Neural cell (in vitro differentiated cells): Measurements from ENCODE around the gene GPHB5. TPM values are rescaled to one million over a fixed set of nuclear protein-coding genes. Genes with fewer than 3 reads are reported as not detected.

Experiments used
- H2AFZ ChIP-seq: fragments of 200-600, 300-800 bp; sonication (generic), shearing (Covaris generic); 2 replicates; pipeline ENCODE4 v1.6.0; 2014; ENCODE audit warnings: low read depth, mild to moderate bottlenecking, antibody characterized with exemption, low read length, moderate library complexity
- H3F3A ChIP-seq: fragments of 200-600 bp; shearing (Covaris generic); 2 replicates; pipeline ENCODE4 v1.6.1; 2016; ENCODE audit warnings: mild to moderate bottlenecking, moderate library complexity, mixed read lengths, antibody characterized with exemption, low read length; ENCODE audit not compliant: insufficient read depth, poor library complexity, severe bottlenecking
- H3K27ac ChIP-seq: fragments of 200-600, 300-800 bp; sonication (generic), shearing (Covaris generic); 2 replicates; pipeline ENCODE4 v1.5.1; 2014; ENCODE audit warnings: mild to moderate bottlenecking, low read length, moderate library complexity
- H3K27me3 ChIP-seq: fragments of 300-800, 200-600 bp; sonication (generic), shearing (Covaris generic); 2 replicates; pipeline ENCODE4 v1.6.0; 2014; ENCODE audit warnings: mild to moderate bottlenecking, low read depth, low read length, moderate library complexity; ENCODE audit not compliant: insufficient read depth
- H3K36me3 ChIP-seq: fragments of 300-800, 200-600 bp; sonication (generic), shearing (Covaris generic); 2 replicates; pipeline ENCODE4 v1.5.1; 2014; ENCODE audit warnings: mild to moderate bottlenecking, antibody characterized with exemption, low read length, moderate library complexity; ENCODE audit not compliant: insufficient read depth
- H3K4me2 ChIP-seq: fragments of 300-800, 200-600 bp; sonication (generic), shearing (Covaris generic); 2 replicates; pipeline ENCODE4 v1.6.0; 2014; ENCODE audit warnings: mild to moderate bottlenecking, low read length
- H3K4me3 ChIP-seq: fragments of 300-800, 200-600 bp; sonication (generic), shearing (Covaris generic); 2 replicates; pipeline ENCODE4 v1.5.1; 2014; ENCODE audit warnings: mild to moderate bottlenecking, low read length, moderate library complexity
- H3K79me2 ChIP-seq: fragments of 200-600 bp; shearing (Covaris generic); replicated peaks from 2 replicates; pipeline ENCODE4 v1.6.0; 2014; ENCODE audit warnings: mild to moderate bottlenecking, low read length, moderate library complexity; ENCODE audit not compliant: insufficient read depth
- H3K9ac ChIP-seq: fragments of 300-800, 200-600 bp; sonication (generic), shearing (Covaris generic); 2 replicates; pipeline ENCODE4 v1.6.1; 2016; ENCODE audit warnings: mild to moderate bottlenecking, low read length, mixed read lengths
- H3K9me2 ChIP-seq: fragments of 200-600 bp; shearing (Covaris generic); 2 replicates; pipeline ENCODE4 v1.6.1; 2016; ENCODE audit warnings: mild to moderate bottlenecking, low read length, mixed read lengths; ENCODE audit not compliant: insufficient read depth
- H3K9me3 ChIP-seq: fragments of 200-600, 300-800 bp; sonication (generic), shearing (Covaris generic); 2 replicates; pipeline ENCODE4 v1.6.1; 2016; ENCODE audit warnings: mild to moderate bottlenecking, mixed run types, low read length, moderate library complexity, mixed read lengths
- H4K20me1 ChIP-seq: fragments of 200-600 bp; shearing (Covaris generic); 2 replicates; pipeline ENCODE4 v1.6.1; 2016; ENCODE audit warnings: mild to moderate bottlenecking, mixed run types; ENCODE audit not compliant: insufficient read depth
- EP300 ChIP-seq: fragments of 450-650 bp; conservative IDR thresholded peaks from 2 replicates; pipeline ENCODE4 v1.6.1; 2014; ENCODE audit warnings: antibody characterized with exemption, mild to moderate bottlenecking, moderate library complexity; ENCODE audit not compliant: poor library complexity, severe bottlenecking
- EZH2 ChIP-seq: fragments of 200-600, 300-800 bp; shearing (Covaris generic), sonication (generic); IDR thresholded peaks from 2 replicates; pipeline ENCODE4 v1.6.1; 2014; ENCODE audit warnings: antibody characterized with exemption, low read length, borderline replicate concordance, mild to moderate bottlenecking; ENCODE audit not compliant: insufficient read depth, poor library complexity, severe bottlenecking
- MXI1 ChIP-seq: fragments of 450-650 bp; conservative IDR thresholded peaks from 2 replicates; pipeline ENCODE4 v1.6.1; 2014; ENCODE audit warnings: antibody characterized with exemption, mild to moderate bottlenecking; ENCODE audit not compliant: poor library complexity, severe bottlenecking
- POLR2AphosphoS5 ChIP-seq: IDR thresholded peaks from 2 replicates; pipeline ENCODE4 v1.6.1; 2012
- RAD21 ChIP-seq: fragments of 450-650 bp; conservative IDR thresholded peaks from 2 replicates; pipeline ENCODE4 v1.6.1; 2014; ENCODE audit warnings: antibody characterized with exemption, mild to moderate bottlenecking, moderate library complexity
- SMC3 ChIP-seq: fragments of 450-650 bp; conservative IDR thresholded peaks from 2 replicates; pipeline ENCODE4 v1.6.1; 2014; ENCODE audit warnings: antibody characterized with exemption, mild to moderate bottlenecking, moderate library complexity; ENCODE audit not compliant: poor library complexity
- TAF1 ChIP-seq: IDR thresholded peaks from 2 replicates; pipeline ENCODE4 v1.6.1; 2012; ENCODE audit warnings: low read depth
- polyA plus RNA-seq: library from polyadenylated mRNA; depleted of rRNA; stranded (reverse); fragments of >200 nt; gene quantifications from 2 replicates; pipeline ENCODE4 v1.2.3, GENCODE V29; 2014
- TF ChIP-seq, protein P1 (sequence below): fragments of 450-650 bp; IDR thresholded peaks from 2 replicates; pipeline ENCODE4 v1.5.1; 2014; ENCODE audit warnings: antibody characterized with exemption, mild to moderate bottlenecking, moderate library complexity; ENCODE audit not compliant: poor library complexity, severe bottlenecking
- TF ChIP-seq, protein P2 (sequence below): IDR thresholded peaks from 2 replicates; pipeline ENCODE4 v1.6.1; 2012; ENCODE audit warnings: borderline replicate concordance

GPHB5 gene
- polyA plus RNA-seq, 1 donor from 2014 or later, result not detected

DNA sequence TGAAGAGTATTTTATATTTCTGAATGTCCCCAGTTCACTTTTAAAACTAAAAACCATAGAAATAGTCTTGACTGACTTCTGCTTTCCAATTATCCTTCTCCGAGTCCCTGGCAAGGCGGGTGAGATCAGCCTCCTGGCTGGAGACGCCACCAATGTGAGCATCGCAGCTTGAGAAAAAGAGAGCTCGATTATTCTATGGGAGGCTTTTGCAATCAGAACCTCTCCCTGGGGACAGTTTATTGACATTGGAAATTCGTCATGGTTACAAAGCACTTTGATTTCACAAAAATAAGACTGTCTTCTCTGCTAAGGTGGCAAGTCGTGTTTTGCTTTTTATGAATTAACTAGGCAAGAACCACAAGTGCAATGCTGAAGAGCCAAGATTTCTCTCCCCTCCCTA is 23.6 kb upstream of the GPHB5 start:
- TF ChIP-seq POLR2AphosphoS5 (no peak), RAD21 (no peak), MXI1 (no peak), SMC3 (no peak), EZH2 (no peak), EP300 (no peak), TAF1 (no peak)
- TF ChIP-seq, protein P1, sequence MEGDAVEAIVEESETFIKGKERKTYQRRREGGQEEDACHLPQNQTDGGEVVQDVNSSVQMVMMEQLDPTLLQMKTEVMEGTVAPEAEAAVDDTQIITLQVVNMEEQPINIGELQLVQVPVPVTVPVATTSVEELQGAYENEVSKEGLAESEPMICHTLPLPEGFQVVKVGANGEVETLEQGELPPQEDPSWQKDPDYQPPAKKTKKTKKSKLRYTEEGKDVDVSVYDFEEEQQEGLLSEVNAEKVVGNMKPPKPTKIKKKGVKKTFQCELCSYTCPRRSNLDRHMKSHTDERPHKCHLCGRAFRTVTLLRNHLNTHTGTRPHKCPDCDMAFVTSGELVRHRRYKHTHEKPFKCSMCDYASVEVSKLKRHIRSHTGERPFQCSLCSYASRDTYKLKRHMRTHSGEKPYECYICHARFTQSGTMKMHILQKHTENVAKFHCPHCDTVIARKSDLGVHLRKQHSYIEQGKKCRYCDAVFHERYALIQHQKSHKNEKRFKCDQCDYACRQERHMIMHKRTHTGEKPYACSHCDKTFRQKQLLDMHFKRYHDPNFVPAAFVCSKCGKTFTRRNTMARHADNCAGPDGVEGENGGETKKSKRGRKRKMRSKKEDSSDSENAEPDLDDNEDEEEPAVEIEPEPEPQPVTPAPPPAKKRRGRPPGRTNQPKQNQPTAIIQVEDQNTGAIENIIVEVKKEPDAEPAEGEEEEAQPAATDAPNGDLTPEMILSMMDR, result no peak
- TF ChIP-seq, protein P2, sequence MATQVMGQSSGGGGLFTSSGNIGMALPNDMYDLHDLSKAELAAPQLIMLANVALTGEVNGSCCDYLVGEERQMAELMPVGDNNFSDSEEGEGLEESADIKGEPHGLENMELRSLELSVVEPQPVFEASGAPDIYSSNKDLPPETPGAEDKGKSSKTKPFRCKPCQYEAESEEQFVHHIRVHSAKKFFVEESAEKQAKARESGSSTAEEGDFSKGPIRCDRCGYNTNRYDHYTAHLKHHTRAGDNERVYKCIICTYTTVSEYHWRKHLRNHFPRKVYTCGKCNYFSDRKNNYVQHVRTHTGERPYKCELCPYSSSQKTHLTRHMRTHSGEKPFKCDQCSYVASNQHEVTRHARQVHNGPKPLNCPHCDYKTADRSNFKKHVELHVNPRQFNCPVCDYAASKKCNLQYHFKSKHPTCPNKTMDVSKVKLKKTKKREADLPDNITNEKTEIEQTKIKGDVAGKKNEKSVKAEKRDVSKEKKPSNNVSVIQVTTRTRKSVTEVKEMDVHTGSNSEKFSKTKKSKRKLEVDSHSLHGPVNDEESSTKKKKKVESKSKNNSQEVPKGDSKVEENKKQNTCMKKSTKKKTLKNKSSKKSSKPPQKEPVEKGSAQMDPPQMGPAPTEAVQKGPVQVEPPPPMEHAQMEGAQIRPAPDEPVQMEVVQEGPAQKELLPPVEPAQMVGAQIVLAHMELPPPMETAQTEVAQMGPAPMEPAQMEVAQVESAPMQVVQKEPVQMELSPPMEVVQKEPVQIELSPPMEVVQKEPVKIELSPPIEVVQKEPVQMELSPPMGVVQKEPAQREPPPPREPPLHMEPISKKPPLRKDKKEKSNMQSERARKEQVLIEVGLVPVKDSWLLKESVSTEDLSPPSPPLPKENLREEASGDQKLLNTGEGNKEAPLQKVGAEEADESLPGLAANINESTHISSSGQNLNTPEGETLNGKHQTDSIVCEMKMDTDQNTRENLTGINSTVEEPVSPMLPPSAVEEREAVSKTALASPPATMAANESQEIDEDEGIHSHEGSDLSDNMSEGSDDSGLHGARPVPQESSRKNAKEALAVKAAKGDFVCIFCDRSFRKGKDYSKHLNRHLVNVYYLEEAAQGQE, result no peak
- H3K9ac ChIP-seq, result no peak overlapping the region
- H3K9me2 ChIP-seq, result no peaks in the 10 kb centered on the region
- H4K20me1 ChIP-seq, result no peaks in the 10 kb centered on the region
- no peaks in the 10 kb centered on the region for H3K79me2 ChIP-seq
- H2AFZ ChIP-seq, result no peak overlapping the region
- no peaks in the 10 kb centered on the region for H3K36me3 ChIP-seq
- no peaks in the 10 kb centered on the region for H3K27me3 ChIP-seq
- H3K9me3 ChIP-seq, result no peaks in the 10 kb centered on the region
- no peak overlapping the region for H3K27ac ChIP-seq
- no peak overlapping the region for H3K4me3 ChIP-seq
- H3K4me2 ChIP-seq, result no peak overlapping the region
- no peaks in the 10 kb centered on the region for H3F3A ChIP-seq

DNA sequence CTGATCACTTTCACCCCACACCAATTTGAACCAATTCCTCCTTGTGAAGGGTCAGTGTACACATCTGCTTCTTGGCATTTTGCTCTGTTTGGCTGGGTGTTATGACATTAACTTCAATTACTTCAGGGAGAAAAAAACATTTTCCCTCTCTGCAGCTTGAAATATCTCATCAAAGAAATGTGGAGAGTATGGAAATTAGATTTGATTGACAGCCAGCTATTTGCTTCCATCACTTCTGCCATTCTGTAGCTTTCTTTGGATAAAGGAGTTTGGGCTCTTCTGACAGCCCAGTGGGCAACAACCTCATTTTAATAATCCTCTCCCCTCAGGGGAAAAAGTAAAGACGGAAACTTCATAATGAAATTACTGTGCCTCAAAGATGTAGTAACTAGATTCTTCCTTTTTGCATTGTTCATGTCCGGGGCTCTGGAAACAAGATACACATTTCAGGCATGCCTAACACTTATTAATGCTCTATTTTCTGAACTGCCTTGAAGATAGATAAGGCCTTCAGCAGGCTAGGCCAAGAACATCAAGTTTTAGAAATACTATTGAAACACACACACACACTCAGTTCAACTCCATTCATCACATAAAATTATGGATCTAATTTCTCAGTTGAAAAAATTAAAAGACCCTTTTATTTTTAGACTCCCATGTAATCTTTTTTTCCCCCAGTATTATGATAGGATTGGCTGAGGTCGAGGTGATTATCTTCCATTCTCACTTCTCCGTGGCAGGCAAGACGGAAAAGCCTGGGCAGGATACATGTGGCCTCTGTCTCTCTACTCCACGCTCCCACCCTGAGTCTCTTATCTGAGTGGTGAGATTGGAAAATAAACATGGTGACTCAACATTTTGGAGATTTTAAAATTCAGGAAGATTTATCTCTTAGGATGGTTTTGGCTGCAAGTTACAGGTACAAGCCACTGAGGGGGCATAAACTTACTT is 10.3 kb upstream of the GPHB5 start:
- Histone ChIP-seq H3K36me3 (no peaks in the 10 kb centered on the region), H3K9me3 (no peaks in the 10 kb centered on the region), H3K4me2 (no peak overlapping the region), H3K9me2 (no peaks in the 10 kb centered on the region), H2AFZ (no peak overlapping the region), H4K20me1 (no peaks in the 10 kb centered on the region), H3F3A (no peaks in the 10 kb centered on the region), H3K4me3 (no peak overlapping the region), H3K79me2 (no peaks in the 10 kb centered on the region), H3K27ac (no peak overlapping the region), H3K27me3 (no peaks in the 10 kb centered on the region), H3K9ac (no peak overlapping the region)
- TF ChIP-seq EP300, result peak; percentile 68
- no peak for TF ChIP-seq TAF1
- TF ChIP-seq, protein P1, result no peak
- TF ChIP-seq POLR2AphosphoS5, result peak; percentile 35
- no peak for TF ChIP-seq EZH2
- TF ChIP-seq MXI1, result no peak
- TF ChIP-seq RAD21, result no peak
- no peak for TF ChIP-seq SMC3
- TF ChIP-seq, protein P2, result no peak
